Sigmoid colon (tissue), 4 donors: ENCODE measurements around the gene PRKAR2B.

Source experiments
- CTCF ChIP-seq, 4 experiments: fragments of 450-650 bp in 3 of 4; fragments of 200-600 bp in 1 of 4; IDR thresholded peaks; one replicate each; pipeline ENCODE4 v1.5.1; 2016 to 2019; ENCODE audit warnings: antibody characterized with exemption in 4 of 4, mild to moderate bottlenecking in 3 of 4, moderate library complexity in 2 of 4
- POLR2AphosphoS5 ChIP-seq, 4 donors: sonication (generic); formaldehyde crosslinking; IDR thresholded peaks; one replicate each; pipeline ENCODE4 v1.6.1; 2017; ENCODE audit warnings: antibody characterized with exemption in 4 of 4

- TF ChIP-seq POLR2AphosphoS5 (IDR thresholded peaks at IDR 0.05) (no peak), CTCF (IDR thresholded peaks at IDR 0.05) (no peak)
Observed at GRCh38 chr7:107164092-107164491, 119.6 kb downstream of the PRKAR2B start.
